HUES64 (cell line): ENCODE data around the gene MCM5. TPM values are rescaled to one million over a fixed set of nuclear protein-coding genes. Genes with fewer than 3 reads are reported as not detected.

ENCODE experiments used
- H3K27ac ChIP-seq: 2 replicates; pipeline ENCODE4 v1.7.0; 2013; ENCODE audit warnings: low read depth, low read length, inconsistent platforms
- H3K27me3 ChIP-seq: 2 replicates; pipeline ENCODE4 v1.6.1; 2013; ENCODE audit warnings: mild to moderate bottlenecking, low read length; ENCODE audit not compliant: insufficient read depth
- H3K36me3 ChIP-seq: 2 replicates; pipeline ENCODE4 v1.6.1; 2013; ENCODE audit warnings: mild to moderate bottlenecking, low read length; ENCODE audit not compliant: insufficient read depth
- H3K4me1 ChIP-seq: 2 replicates; pipeline ENCODE4 v1.6.1; 2013; ENCODE audit warnings: mild to moderate bottlenecking, low read length, moderate library complexity; ENCODE audit not compliant: insufficient read depth
- H3K4me3 ChIP-seq: 2 replicates; pipeline ENCODE4 v1.5.1; 2013; ENCODE audit warnings: mild to moderate bottlenecking, low read length, moderate library complexity
- H3K9ac ChIP-seq: 2 replicates; pipeline ENCODE4 v1.6.1; 2013; ENCODE audit warnings: mild to moderate bottlenecking, low read depth, low read length
- H3K9me3 ChIP-seq: 2 replicates; pipeline ENCODE4 v1.6.1; 2013; ENCODE audit warnings: low read depth, low read length; ENCODE audit not compliant: insufficient read depth
- WGBS: fragments of 150-250, 120-280 bp; methylation state at CpG from one replicate; pipeline ENCODE4 v1.1.7; 2013; ENCODE audit warnings: missing lambda C conversion rate; 5-methylcytosine and 5-hydroxymethylcytosine counted together
- polyA plus RNA-seq, 2 experiments: library from polyadenylated mRNA; stranded (reverse); fragments of 50-300 nt; gene quantifications; one replicate each; pipeline ENCODE4 v1.2.3, GENCODE V29; 2013

The MCM5 gene
- polyA plus RNA-seq (2013, experiment 1 of 2), result 173 TPM
- 128 TPM for polyA plus RNA-seq (2013, experiment 2 of 2)

GRCh38 chr22:35399678-35400500 is at the start of gene MCM5:
Gene MCM5, plus strand, starts transcription at chr22:35400140. Its CDS starts 299 bp downstream, at chr22:35400439.
- Histone ChIP-seq H3K4me1 (peaks cover 23% of the 10 kb centered on the region), H3K9ac (peak within 1 kb of the TSS; percentile 100), H3K27ac (peak within 1 kb of the TSS; percentile 93), H3K27me3 (no peaks in the 10 kb centered on the region), H3K9me3 (no peaks in the 10 kb centered on the region), H3K4me3 (peak within 1 kb of the TSS; percentile 98), H3K36me3 (peaks cover 40% of the 10 kb centered on the region)
- 4% methylated on average over 64 of the region's 64 CpGs for WGBS

GRCh38 chr22:35350539-35351503 is 49.1 kb upstream of the MCM5 start:
- WGBS, result 4% methylated on average over 47 of the region's 47 CpGs
- Histone ChIP-seq H3K4me1 (no peaks in the 10 kb centered on the region), H3K4me3 (peak overlapping the region; percentile 66), H3K9me3 (no peaks in the 10 kb centered on the region), H3K27ac (no peak overlapping the region), H3K9ac (peak overlapping the region; percentile 56), H3K36me3 (no peaks in the 10 kb centered on the region), H3K27me3 (peaks cover 6% of the 10 kb centered on the region)

GRCh38 chr22:35352214-35353111 is 47.5 kb upstream of the MCM5 start:
- Histone ChIP-seq H3K4me1 (no peaks in the 10 kb centered on the region), H3K9me3 (no peaks in the 10 kb centered on the region), H3K27me3 (peaks cover 6% of the 10 kb centered on the region), H3K4me3 (no peak overlapping the region), H3K9ac (no peak overlapping the region), H3K36me3 (no peaks in the 10 kb centered on the region), H3K27ac (no peak overlapping the region)
- 77% methylated on average over 18 of the region's 19 CpGs for WGBS

- H3K27ac ChIP-seq, result no peak overlapping the region
Measured at GRCh38 chr22:35353318-35353717, 46.6 kb upstream of the MCM5 start.

GRCh38 chr22:35354068-35354467 is 45.9 kb upstream of the MCM5 start:
- H3K4me1 ChIP-seq, result no peaks in the 10 kb centered on the region
- no peaks in the 10 kb centered on the region for H3K9me3 ChIP-seq
- H3K4me3 ChIP-seq, result no peak overlapping the region
- WGBS, result 89% methylated on average over 4 of the region's 4 CpGs
- H3K27ac ChIP-seq, result no peak overlapping the region
- peaks cover 6% of the 10 kb centered on the region for H3K27me3 ChIP-seq
- H3K9ac ChIP-seq, result no peak overlapping the region
- no peaks in the 10 kb centered on the region for H3K36me3 ChIP-seq

More at GRCh38 chr22:35353318-35353717, 46.6 kb upstream of the MCM5 start:
- Histone ChIP-seq H3K4me3 (no peak overlapping the region), H3K36me3 (no peaks in the 10 kb centered on the region), H3K27me3 (peaks cover 6% of the 10 kb centered on the region), H3K9ac (no peak overlapping the region), H3K4me1 (no peaks in the 10 kb centered on the region), H3K9me3 (no peaks in the 10 kb centered on the region)
- WGBS, result 89% methylated on average over 11 of the region's 12 CpGs

- no peaks in the 10 kb centered on the region for H3K4me1 ChIP-seq
- 83% methylated on average over 6 of the region's 6 CpGs for WGBS
- H3K36me3 ChIP-seq, result no peaks in the 10 kb centered on the region
- H3K9me3 ChIP-seq, result no peaks in the 10 kb centered on the region
- no peak overlapping the region for H3K4me3 ChIP-seq
- H3K27ac ChIP-seq, result no peak overlapping the region
- H3K9ac ChIP-seq, result no peak overlapping the region
- H3K27me3 ChIP-seq, result no peaks in the 10 kb centered on the region
Measured at GRCh38 chr22:35357883-35358621, 41.9 kb upstream of the MCM5 start.

GRCh38 chr22:35359380-35360065 is 40.4 kb upstream of the MCM5 start:
- WGBS, result 85% methylated on average over 9 of the region's 9 CpGs
- Histone ChIP-seq H3K4me1 (no peaks in the 10 kb centered on the region), H3K4me3 (no peak overlapping the region), H3K9ac (no peak overlapping the region), H3K9me3 (no peaks in the 10 kb centered on the region), H3K27ac (no peak overlapping the region), H3K27me3 (no peaks in the 10 kb centered on the region), H3K36me3 (no peaks in the 10 kb centered on the region)

GRCh38 chr22:35361001-35361558 is 38.9 kb upstream of the MCM5 start:
- H3K9me3 ChIP-seq, result no peaks in the 10 kb centered on the region
- H3K9ac ChIP-seq, result no peak overlapping the region
- no peak overlapping the region for H3K4me3 ChIP-seq
- no peaks in the 10 kb centered on the region for H3K27me3 ChIP-seq
- no peaks in the 10 kb centered on the region for H3K4me1 ChIP-seq
- H3K36me3 ChIP-seq, result no peaks in the 10 kb centered on the region
- H3K27ac ChIP-seq, result no peak overlapping the region
- 91% methylated on average over 6 of the region's 6 CpGs for WGBS

- Histone ChIP-seq H3K4me3 (no peak overlapping the region), H3K27ac (no peak overlapping the region), H3K9ac (no peak overlapping the region), H3K4me1 (no peaks in the 10 kb centered on the region), H3K36me3 (no peaks in the 10 kb centered on the region), H3K9me3 (no peaks in the 10 kb centered on the region), H3K27me3 (no peaks in the 10 kb centered on the region)
- 96% methylated on average over 11 of the region's 11 CpGs for WGBS
Measured at GRCh38 chr22:35363566-35364086, 36.3 kb upstream of the MCM5 start.
